ENCODE measurements around the gene PLVAP. TPM values are rescaled to one million over a fixed set of nuclear protein-coding genes. Genes with fewer than 3 reads are reported as not detected.

PLVAP gene
- total RNA-seq, 2 experiments from 2014 or later = not detected

DNA sequence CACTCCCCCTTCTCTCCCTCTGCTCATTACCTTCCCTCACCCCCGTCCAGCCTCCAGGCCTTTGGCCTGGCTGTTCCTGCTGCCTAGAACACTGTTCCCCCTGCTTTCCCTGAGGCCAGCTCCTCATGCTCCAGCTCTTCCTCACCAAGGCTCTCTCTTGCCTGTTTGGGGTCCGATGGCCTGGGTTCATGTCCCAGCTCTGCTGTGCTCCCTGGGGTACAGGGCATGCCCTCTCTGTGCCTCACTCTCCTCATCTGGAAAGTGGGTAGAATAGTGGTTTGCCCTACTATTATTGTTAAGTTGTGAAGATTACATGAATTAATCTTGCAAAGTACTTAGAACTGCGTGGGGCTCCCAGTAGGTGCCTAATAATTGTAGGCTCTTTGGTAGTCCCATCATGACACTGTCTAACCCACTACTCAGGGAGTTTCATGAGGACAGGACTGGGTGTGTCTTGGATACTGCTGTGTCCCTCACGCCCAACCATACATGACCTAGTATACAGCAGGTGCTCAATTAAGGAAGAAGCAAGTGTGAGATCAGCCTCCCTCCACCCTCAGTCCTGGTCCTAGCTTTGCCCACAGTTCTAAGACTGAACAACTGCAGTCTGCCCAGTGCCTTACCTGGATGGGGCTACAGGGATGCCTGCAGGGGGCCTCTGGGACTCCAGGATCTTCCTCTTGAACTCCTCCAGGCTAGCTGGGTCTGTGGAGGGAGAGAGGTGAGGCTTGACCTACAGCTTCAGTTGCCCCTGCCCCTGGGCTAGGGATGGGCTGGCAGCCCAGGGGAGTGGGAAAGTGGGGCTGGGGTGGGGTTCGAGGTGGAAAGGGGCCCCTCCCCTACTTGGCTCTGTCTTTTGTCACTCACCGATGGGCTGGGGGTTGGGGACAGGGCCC lies 17.0 kb downstream of the PLVAP start:
- Mint-ChIP-seq H3K36me3 (ENCODE audit: low read depth) (no peaks in the 10 kb centered on the region), H3K4me1 (ENCODE audit: low read depth) (no peaks in the 10 kb centered on the region), H3K9me3 (no peaks in the 10 kb centered on the region), H3K27me3 (no peaks in the 10 kb centered on the region), H3K4me3 (no peak overlapping the region), H3K27ac (no peak overlapping the region)
- ChIA-PET POLR2A (no interaction called here), CTCF (no interaction called here)
- TF ChIP-seq, protein P1, sequence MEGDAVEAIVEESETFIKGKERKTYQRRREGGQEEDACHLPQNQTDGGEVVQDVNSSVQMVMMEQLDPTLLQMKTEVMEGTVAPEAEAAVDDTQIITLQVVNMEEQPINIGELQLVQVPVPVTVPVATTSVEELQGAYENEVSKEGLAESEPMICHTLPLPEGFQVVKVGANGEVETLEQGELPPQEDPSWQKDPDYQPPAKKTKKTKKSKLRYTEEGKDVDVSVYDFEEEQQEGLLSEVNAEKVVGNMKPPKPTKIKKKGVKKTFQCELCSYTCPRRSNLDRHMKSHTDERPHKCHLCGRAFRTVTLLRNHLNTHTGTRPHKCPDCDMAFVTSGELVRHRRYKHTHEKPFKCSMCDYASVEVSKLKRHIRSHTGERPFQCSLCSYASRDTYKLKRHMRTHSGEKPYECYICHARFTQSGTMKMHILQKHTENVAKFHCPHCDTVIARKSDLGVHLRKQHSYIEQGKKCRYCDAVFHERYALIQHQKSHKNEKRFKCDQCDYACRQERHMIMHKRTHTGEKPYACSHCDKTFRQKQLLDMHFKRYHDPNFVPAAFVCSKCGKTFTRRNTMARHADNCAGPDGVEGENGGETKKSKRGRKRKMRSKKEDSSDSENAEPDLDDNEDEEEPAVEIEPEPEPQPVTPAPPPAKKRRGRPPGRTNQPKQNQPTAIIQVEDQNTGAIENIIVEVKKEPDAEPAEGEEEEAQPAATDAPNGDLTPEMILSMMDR (IDR thresholded peaks at IDR 0.05) = no peak
- intact Hi-C loops (cut with micrococcal nuclease) = no loop called here
- no peak for ATAC-seq
- DNase-seq = no peak

DNA sequence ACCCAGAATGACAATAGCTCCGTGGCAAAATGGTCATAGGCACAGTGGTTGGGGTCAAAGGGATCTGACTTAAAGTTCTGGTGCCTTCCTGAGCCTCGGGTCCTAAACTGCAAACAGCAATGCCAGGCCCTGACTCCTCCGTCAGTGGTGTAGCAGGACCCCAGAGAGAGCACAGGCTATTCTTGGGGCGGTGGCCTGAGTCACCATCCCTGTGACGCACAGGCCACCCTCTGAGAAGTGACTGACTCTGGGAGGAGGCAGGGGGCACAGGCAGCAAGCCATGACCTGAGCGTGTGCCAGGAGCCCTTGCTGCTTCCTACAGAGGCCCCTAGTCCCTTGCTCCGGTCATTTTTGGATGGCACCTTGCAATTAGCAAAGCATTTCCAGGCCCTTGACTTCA lies 18.7 kb downstream of the PLVAP start:
- H3K4me3 Mint-ChIP-seq = no peak overlapping the region
- TF ChIP-seq, protein P1 (IDR thresholded peaks at IDR 0.05) = no peak
- H3K27ac Mint-ChIP-seq = no peak overlapping the region
- no peaks in the 10 kb centered on the region for H3K27me3 Mint-ChIP-seq
- ChIA-PET CTCF (interaction anchor here (2.0 kb wide), 1 partner anchor 11 kb away, joined by 11 read pairs; no protein-coding TSS in a partner anchor), POLR2A (no interaction called here)
- H3K9me3 Mint-ChIP-seq = no peaks in the 10 kb centered on the region
- intact Hi-C loops (cut with micrococcal nuclease) = no loop called here
- H3K36me3 Mint-ChIP-seq (ENCODE audit: low read depth) = no peaks in the 10 kb centered on the region
- DNase-seq (no peak), ATAC-seq (no peak)
- H3K4me1 Mint-ChIP-seq (ENCODE audit: low read depth) = no peaks in the 10 kb centered on the region

GRCh38 chr19:17357724-17358123 lies 19.4 kb downstream of the PLVAP start:
- no peak for DNase-seq
- ATAC-seq = no peak
- CTCF ChIA-PET = interaction anchor here (2.0 kb wide), 1 partner anchor 10 kb away, joined by 11 read pairs; no protein-coding TSS in a partner anchor

GRCh38 chr19:17357078-17357666 lies 20.0 kb downstream of the PLVAP start:
- DNase-seq (no peak), ATAC-seq (no peak)
- Mint-ChIP-seq H3K27ac (no peak overlapping the region), H3K4me1 (ENCODE audit: low read depth) (no peaks in the 10 kb centered on the region), H3K9me3 (no peaks in the 10 kb centered on the region), H3K4me3 (no peak overlapping the region), H3K36me3 (ENCODE audit: low read depth) (no peaks in the 10 kb centered on the region), H3K27me3 (no peaks in the 10 kb centered on the region)
- POLR2A ChIA-PET = interaction anchor here (0.6 kb wide), 1 partner anchor 810 kb away, joined by 3 read pairs; no protein-coding TSS in a partner anchor
- TF ChIP-seq, protein P1 (IDR thresholded peaks at IDR 0.05) = no peak
- CTCF ChIA-PET = interaction anchor here (1.4 to 2.0 kb wide), 2 partner anchors 10 to 33 kb away, joined by 3 to 11 read pairs; no protein-coding TSS in a partner anchor
- intact Hi-C loops (cut with micrococcal nuclease) = no loop called here

More at GRCh38 chr19:17357724-17358123, 19.4 kb downstream of the PLVAP start:
- TF ChIP-seq, protein P1 (IDR thresholded peaks at IDR 0.05) = no peak
- Mint-ChIP-seq H3K36me3 (ENCODE audit: low read depth) (no peaks in the 10 kb centered on the region), H3K27ac (no peak overlapping the region), H3K27me3 (no peaks in the 10 kb centered on the region), H3K4me1 (ENCODE audit: low read depth) (no peaks in the 10 kb centered on the region), H3K4me3 (no peak overlapping the region), H3K9me3 (no peaks in the 10 kb centered on the region)
- intact Hi-C loops (cut with micrococcal nuclease) = no loop called here
- POLR2A ChIA-PET = interaction anchor here (0.6 kb wide), 1 partner anchor 811 kb away, joined by 3 read pairs; no protein-coding TSS in a partner anchor

DNA sequence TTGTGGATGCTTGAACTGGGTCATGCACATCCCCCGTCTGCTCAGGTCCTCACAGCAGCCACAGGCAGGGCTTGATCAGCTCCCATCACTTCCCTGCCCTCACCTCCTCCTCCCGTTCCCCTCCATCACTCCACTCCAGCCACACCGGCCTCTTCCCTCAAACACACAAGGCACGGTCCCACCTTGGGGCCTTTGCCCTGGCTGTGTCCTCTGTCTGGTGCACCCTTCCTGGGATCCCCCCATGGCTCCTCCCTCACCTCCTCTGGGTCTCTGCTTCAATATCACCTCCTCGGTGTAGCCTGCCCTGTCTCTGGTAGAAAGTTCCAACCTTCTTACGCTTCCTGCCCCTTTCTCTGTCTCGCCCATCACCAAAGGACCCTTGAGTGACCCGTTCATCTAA lies 23.8 kb downstream of the PLVAP start:
- ATAC-seq = no peak
- Mint-ChIP-seq H3K4me3 (no peak overlapping the region), H3K36me3 (ENCODE audit: low read depth) (no peaks in the 10 kb centered on the region), H3K4me1 (ENCODE audit: low read depth) (peaks cover 5% of the 10 kb centered on the region), H3K27ac (no peak overlapping the region), H3K9me3 (no peaks in the 10 kb centered on the region), H3K27me3 (peaks cover 15% of the 10 kb centered on the region)
- intact Hi-C loops (cut with micrococcal nuclease) = no loop called here
- CTCF ChIA-PET = no interaction called here
- TF ChIP-seq, protein P1 (IDR thresholded peaks at IDR 0.05) = no peak
- POLR2A ChIA-PET = no interaction called here
- no peak for DNase-seq
